22Rv1 (cell line): ENCODE measurements around the gene PCDHGA7.
"Not testable (repeated sequence)": the region's sequence is repeated elsewhere in the genome, so short reads cannot be mapped to it uniquely, and the experiment has no call there.

Experiments used
- H3K27ac ChIP-seq: fragments of 450-650 bp; 2 replicates; pipeline ENCODE4 v1.5.1; 2017
- ZFX ChIP-seq: fragments of 450-650 bp; IDR thresholded peaks from 2 replicates; pipeline ENCODE4 v1.6.1; 2017; ENCODE audit warnings: antibody characterized with exemption, borderline replicate concordance
- TF ChIP-seq, protein P1 (sequence below): fragments of 450-650 bp; IDR thresholded peaks from 2 replicates; pipeline ENCODE4 v1.5.1; 2017; ENCODE audit warnings: mild to moderate bottlenecking

PCDHGA7 gene

DNA sequence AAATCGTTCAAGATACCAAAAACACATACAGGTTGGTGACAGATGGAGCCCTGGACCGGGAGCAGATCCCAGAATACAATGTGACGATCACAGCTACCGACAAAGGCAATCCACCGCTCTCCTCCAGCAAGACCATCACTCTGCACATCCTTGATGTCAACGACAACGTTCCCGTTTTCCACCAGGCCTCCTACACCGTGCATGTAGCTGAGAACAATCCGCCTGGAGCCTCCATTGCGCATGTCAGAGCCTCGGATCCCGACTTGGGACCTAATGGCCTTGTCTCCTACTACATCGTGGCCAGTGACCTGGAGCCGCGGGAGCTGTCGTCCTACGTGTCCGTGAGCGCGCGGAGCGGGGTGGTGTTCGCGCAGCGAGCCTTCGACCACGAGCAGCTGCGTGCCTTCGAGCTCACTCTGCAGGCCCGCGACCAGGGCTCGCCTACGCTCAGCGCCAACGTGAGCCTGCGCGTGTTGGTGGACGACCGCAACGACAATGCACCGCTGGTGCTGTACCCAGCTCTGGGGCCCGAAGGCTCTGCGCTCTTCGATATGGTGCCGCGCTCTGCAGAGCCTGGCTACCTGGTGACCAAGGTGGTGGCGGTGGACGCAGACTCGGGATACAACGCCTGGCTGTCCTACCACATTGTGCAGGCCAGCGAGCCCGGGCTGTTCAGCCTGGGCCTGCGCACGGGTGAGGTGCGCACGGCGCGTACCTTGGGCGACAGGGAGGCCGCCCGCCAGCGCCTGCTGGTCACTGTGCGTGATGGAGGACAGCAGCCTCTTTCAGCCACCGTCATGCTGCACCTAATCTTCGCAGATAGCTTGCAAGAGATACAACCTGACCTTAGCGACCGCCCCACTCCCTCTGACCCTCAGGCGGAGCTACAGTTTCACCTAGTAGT, 10.7 kb upstream of the PCDHGA7 start:
- TF ChIP-seq, protein P1, sequence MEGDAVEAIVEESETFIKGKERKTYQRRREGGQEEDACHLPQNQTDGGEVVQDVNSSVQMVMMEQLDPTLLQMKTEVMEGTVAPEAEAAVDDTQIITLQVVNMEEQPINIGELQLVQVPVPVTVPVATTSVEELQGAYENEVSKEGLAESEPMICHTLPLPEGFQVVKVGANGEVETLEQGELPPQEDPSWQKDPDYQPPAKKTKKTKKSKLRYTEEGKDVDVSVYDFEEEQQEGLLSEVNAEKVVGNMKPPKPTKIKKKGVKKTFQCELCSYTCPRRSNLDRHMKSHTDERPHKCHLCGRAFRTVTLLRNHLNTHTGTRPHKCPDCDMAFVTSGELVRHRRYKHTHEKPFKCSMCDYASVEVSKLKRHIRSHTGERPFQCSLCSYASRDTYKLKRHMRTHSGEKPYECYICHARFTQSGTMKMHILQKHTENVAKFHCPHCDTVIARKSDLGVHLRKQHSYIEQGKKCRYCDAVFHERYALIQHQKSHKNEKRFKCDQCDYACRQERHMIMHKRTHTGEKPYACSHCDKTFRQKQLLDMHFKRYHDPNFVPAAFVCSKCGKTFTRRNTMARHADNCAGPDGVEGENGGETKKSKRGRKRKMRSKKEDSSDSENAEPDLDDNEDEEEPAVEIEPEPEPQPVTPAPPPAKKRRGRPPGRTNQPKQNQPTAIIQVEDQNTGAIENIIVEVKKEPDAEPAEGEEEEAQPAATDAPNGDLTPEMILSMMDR = no peak
- TF ChIP-seq ZFX = no peak

DNA sequence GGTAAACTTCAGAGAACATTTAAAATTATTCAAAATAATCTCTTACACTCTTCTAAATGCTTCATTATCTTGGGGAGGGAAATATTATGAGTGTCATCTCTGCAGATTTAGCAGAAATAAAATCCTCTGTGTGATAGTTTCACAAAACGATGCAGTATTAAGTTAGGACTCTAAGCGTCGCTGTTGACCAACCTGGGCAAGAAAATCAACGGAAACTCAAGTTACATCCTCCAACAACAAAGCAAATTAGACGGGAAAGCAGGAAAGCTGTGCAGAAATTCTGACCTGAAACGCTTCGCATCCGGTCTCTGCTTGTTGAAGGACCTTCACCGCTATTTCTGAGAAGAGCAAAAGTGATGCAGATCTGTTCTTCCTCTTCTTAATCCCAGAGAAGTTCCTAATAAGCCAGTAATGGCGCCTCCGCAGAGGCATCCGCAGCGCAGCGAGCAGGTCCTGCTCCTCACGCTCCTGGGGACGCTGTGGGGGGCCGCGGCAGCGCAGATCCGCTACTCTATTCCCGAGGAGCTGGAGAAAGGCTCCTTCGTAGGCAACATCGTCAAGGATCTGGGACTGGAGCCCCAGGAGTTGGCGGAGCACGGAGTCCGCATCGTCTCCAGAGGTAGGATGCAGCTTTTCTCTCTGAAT, 8.7 kb upstream of the PCDHGA7 start, which contains the start of gene PCDHGA6:
PCDHGA6 (plus strand) TSS at position 219 of the 645 bp plus-strand sequence; CDS start at position 412, 193 bp downstream.
- H3K27ac ChIP-seq = no peak within 1 kb of the TSS
- TF ChIP-seq, protein P1 = peak; percentile 80
- no peak for TF ChIP-seq ZFX

More for the DNA sequence above, 10.7 kb upstream of the PCDHGA7 start:
- H3K27ac ChIP-seq = no peak overlapping the region

DNA sequence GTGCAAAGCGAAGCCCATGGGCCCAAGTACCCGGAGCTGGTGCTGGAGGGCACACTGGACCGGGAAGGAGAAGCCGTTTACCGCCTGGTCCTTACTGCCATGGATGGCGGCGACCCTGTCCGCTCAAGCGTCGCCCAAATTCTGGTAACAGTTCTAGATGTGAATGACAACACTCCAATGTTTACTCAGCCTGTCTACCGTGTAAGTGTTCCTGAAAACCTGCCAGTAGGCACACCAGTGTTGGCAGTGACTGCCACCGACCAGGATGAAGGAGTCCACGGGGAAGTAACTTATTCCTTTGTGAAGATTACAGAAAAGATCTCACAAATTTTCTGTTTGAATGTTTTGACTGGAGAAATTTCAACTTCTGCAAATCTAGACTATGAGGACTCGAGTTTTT, 7.9 kb upstream of the PCDHGA7 start:
- no peak for TF ChIP-seq ZFX
- TF ChIP-seq, protein P1 = no peak
- H3K27ac ChIP-seq = no peak overlapping the region

DNA sequence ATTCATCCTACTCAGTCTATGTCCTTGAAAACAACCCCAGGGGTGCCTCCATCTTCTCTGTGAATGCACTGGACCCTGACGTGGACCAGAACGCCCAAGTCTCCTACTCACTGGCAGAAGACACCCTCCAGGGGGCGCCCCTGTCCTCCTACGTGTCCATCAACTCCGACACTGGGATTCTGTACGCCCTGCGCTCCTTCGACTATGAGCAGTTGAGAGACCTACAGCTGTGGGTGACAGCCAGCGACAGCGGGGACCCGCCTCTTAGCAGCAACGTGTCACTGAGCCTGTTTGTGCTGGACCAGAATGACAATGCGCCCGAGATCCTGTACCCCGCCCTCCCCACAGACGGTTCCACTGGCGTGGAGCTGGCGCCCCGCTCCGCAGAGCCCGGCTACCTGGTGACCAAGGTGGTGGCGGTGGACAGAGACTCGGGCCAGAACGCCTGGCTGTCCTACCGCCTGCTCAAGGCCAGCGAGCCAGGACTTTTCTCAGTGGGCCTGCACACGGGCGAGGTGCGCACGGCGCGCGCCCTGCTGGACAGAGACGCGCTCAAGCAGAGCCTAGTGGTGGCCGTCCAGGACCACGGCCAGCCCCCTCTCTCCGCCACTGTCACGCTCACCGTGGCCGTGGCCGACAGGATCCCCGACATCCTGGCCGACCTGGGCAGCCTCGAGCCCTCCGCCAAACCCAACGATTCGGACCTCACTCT, 6.9 kb upstream of the PCDHGA7 start:
- TF ChIP-seq, protein P1 = peak; percentile 28
- not testable (repeated sequence) for H3K27ac ChIP-seq

DNA sequence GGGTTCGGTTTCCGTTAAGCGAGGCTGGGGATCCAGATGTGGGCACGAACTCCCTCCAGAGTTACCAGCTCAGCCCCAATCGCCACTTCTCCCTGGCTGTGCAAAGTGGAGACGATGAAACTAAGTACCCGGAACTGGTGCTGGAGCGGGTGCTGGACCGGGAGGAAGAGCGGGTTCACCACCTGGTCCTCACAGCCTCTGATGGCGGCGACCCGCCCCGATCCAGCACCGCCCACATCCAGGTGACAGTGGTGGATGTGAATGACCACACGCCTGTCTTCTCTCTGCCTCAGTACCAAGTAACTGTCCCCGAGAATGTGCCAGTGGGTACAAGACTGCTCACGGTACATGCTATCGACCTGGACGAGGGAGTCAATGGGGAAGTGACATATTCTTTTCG, 803 bp downstream of the PCDHGA7 start:
- no peak overlapping the region for H3K27ac ChIP-seq

DNA sequence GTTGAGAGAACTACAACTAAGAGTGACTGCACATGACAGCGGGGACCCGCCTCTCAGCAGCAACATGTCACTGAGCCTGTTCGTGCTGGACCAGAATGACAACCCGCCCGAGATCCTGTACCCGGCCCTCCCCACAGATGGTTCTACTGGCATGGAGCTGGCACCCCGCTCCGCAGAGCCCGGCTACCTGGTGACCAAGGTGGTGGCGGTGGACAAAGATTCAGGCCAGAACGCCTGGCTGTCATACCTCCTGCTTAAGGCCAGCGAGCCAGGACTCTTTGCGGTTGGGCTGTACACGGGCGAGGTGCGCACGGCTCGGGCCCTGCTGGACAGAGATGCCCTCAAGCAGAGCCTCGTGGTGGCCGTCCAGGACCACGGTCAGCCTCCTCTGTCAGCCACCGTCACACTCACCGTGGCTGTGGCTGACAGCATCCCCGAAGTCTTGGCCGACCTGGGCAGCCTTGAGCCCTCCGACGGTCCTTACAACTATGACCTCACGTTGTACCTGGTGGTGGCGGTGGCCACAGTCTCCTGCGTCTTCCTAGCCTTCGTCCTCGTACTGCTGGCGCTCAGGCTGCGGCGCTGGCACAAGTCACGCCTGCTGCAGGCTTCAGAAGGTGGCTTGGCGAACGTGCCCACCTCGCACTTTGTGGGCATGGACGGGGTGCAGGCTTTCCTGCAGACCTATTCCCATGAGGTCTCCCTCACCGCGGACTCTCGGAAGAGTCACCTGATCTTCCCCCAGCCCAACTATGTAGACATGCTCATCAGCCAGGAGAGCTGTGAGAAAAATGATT, 2.1 kb downstream of the PCDHGA7 start:
- H3K27ac ChIP-seq = no peak overlapping the region
- TF ChIP-seq, protein P1 = no peak
- no peak for TF ChIP-seq ZFX

More for the DNA sequence above, 803 bp downstream of the PCDHGA7 start:
- TF ChIP-seq, protein P1 = no peak
- no peak for TF ChIP-seq ZFX
